KMS-11 (cell line): ENCODE data around the gene MARVELD3.

ENCODE experiments used
- H2AFZ ChIP-seq: fragments of 200-600 bp; sonication (generic); 2 replicates; pipeline ENCODE4 v1.6.1; 2016; ENCODE audit warnings: antibody characterized with exemption, mixed run types, low read depth
- H3K27ac ChIP-seq: fragments of 200-600 bp; sonication (generic); 2 replicates; pipeline ENCODE4 v1.6.1; 2016; ENCODE audit warnings: mild to moderate bottlenecking, mixed run types
- H3K27me3 ChIP-seq: fragments of 200-600 bp; sonication (generic); 2 replicates; pipeline ENCODE4 v1.6.1; 2017; ENCODE audit warnings: mild to moderate bottlenecking, low read depth, mixed run types, moderate library complexity; ENCODE audit not compliant: insufficient read depth
- H3K36me3 ChIP-seq: fragments of 200-600 bp; sonication (generic); 2 replicates; pipeline ENCODE4 v1.6.1; 2017; ENCODE audit warnings: mild to moderate bottlenecking, mixed run types; ENCODE audit not compliant: insufficient read depth
- H3K4me1 ChIP-seq: fragments of 200-600 bp; sonication (generic); 2 replicates; pipeline ENCODE4 v1.6.1; 2016; ENCODE audit warnings: mild to moderate bottlenecking, low read depth, mixed run types; ENCODE audit not compliant: poor library complexity, severe bottlenecking
- H3K4me2 ChIP-seq: fragments of 200-600 bp; sonication (generic); 2 replicates; pipeline ENCODE4 v1.7.0; 2016; ENCODE audit warnings: mild to moderate bottlenecking, mixed run types
- H3K4me3 ChIP-seq: fragments of 200-600 bp; sonication (generic); IDR thresholded peaks from 2 replicates; pipeline ENCODE4 v1.6.1; 2017; ENCODE audit warnings: low read depth, low read length, mixed read lengths; ENCODE audit not compliant: insufficient read depth
- H3K79me2 ChIP-seq: fragments of 200-600 bp; sonication (generic); 2 replicates; pipeline ENCODE4 v1.6.1; 2016; ENCODE audit warnings: low read depth, mixed run types; ENCODE audit not compliant: insufficient read depth
- H3K9ac ChIP-seq: fragments of 200-600 bp; sonication (generic); 2 replicates; pipeline ENCODE4 v1.6.1; 2016; ENCODE audit warnings: mild to moderate bottlenecking, mixed run types
- H4K20me1 ChIP-seq: fragments of 200-600 bp; sonication (generic); 2 replicates; pipeline ENCODE4 v1.6.1; 2016; ENCODE audit warnings: mild to moderate bottlenecking, mixed run types; ENCODE audit not compliant: insufficient read depth
- CTCF ChIP-seq: fragments of 200-600 bp; sonication (generic); conservative IDR thresholded peaks from 2 replicates; pipeline ENCODE4 v1.6.1; 2017; ENCODE audit warnings: low read depth, mild to moderate bottlenecking, antibody characterized with exemption, low read length, moderate library complexity, mixed read lengths

The MARVELD3 gene

GRCh38 chr16:71627731-71628181, 1.8 kb downstream of the MARVELD3 start:
- no peak for TF ChIP-seq CTCF
- Histone ChIP-seq H3K79me2 (no peaks in the 10 kb centered on the region), H3K27ac (no peak overlapping the region), H3K4me1 (peaks cover 6% of the 10 kb centered on the region), H2AFZ (no peak overlapping the region), H3K36me3 (no peaks in the 10 kb centered on the region), H3K27me3 (no peaks in the 10 kb centered on the region), H3K4me2 (no peak overlapping the region), H3K4me3 (no peak overlapping the region), H4K20me1 (no peaks in the 10 kb centered on the region), H3K9ac (no peak overlapping the region)

- no peaks in the 10 kb centered on the region for H3K27me3 ChIP-seq
- H3K79me2 ChIP-seq: no peaks in the 10 kb centered on the region
- H3K36me3 ChIP-seq: no peaks in the 10 kb centered on the region
- TF ChIP-seq CTCF: no peak
- no peak overlapping the region for H3K9ac ChIP-seq
- H3K27ac ChIP-seq: no peak overlapping the region
- no peak overlapping the region for H3K4me3 ChIP-seq
- H2AFZ ChIP-seq: no peak overlapping the region
- H3K4me1 ChIP-seq: no peaks in the 10 kb centered on the region
- H4K20me1 ChIP-seq: no peaks in the 10 kb centered on the region
- no peak overlapping the region for H3K4me2 ChIP-seq
Observed at GRCh38 chr16:71628810-71629209, 2.8 kb downstream of the MARVELD3 start.

- H3K4me3 ChIP-seq: no peak overlapping the region
- no peaks in the 10 kb centered on the region for H3K79me2 ChIP-seq
- H3K27ac ChIP-seq: no peak overlapping the region
- no peaks in the 10 kb centered on the region for H4K20me1 ChIP-seq
- H3K9ac ChIP-seq: no peak overlapping the region
- no peak for TF ChIP-seq CTCF
- no peak overlapping the region for H2AFZ ChIP-seq
- H3K36me3 ChIP-seq: no peaks in the 10 kb centered on the region
- H3K4me1 ChIP-seq: no peaks in the 10 kb centered on the region
- H3K27me3 ChIP-seq: no peaks in the 10 kb centered on the region
- no peak overlapping the region for H3K4me2 ChIP-seq
Observed at GRCh38 chr16:71629278-71630016, 3.5 kb downstream of the MARVELD3 start.

GRCh38 chr16:71630808-71631207, 4.8 kb downstream of the MARVELD3 start:
- no peaks in the 10 kb centered on the region for H3K27me3 ChIP-seq
- H3K79me2 ChIP-seq: no peaks in the 10 kb centered on the region
- no peak overlapping the region for H3K4me3 ChIP-seq
- H3K4me1 ChIP-seq: no peaks in the 10 kb centered on the region
- no peak overlapping the region for H2AFZ ChIP-seq
- no peak overlapping the region for H3K9ac ChIP-seq
- no peaks in the 10 kb centered on the region for H3K36me3 ChIP-seq
- H3K27ac ChIP-seq: no peak overlapping the region
- H3K4me2 ChIP-seq: no peak overlapping the region
- H4K20me1 ChIP-seq: no peaks in the 10 kb centered on the region
- no peak for TF ChIP-seq CTCF
